Pancreas (tissue), 10 donors: ENCODE results near the gene SIL1. TPM values are rescaled to one million over a fixed set of nuclear protein-coding genes. Genes with fewer than 3 reads are reported as not detected.
"Not testable (repeated sequence)": the region's sequence is repeated elsewhere in the genome, so short reads cannot be mapped to it uniquely, and the experiment has no call there.

Source experiments
- ATAC-seq, 4 donors: fragments of 200-7000 bp; cut with Tn5 transposase; one replicate each; pipeline versions ENCODE4 v1.8.0 to v1.9.1; 2020; ENCODE audit warnings: mild to moderate bottlenecking in 4 of 4, moderate library complexity in 4 of 4
- DNase-seq, 6 donors: peaks; one replicate each; pipeline ENCODE4 v3.0.0-alpha.2; 2020
- FAIRE-seq: peaks from 2 replicates; lab custom pipeline; 2012; peaks lifted over from hg19 to GRCh38; lab: Jason Lieb, UNC
- H3K27ac ChIP-seq, 4 donors: fragments of 200-600 bp; sonication (generic); 1 replicate in 3 of 4; 2 replicates in 1 of 4; pipeline versions ENCODE4 v1.5.0 to v1.8.0; 2020
- H3K27me3 ChIP-seq, 4 donors: fragments of 200-600 bp; one replicate each; pipeline ENCODE4 v1.8.0; 2021
- H3K36me3 ChIP-seq, 3 donors: fragments of 200-600 bp; sonication (generic) in 1 of 3; one replicate each; pipeline versions ENCODE4 v1.5.0 to v1.8.0; 2020 to 2021
- H3K4me1 ChIP-seq, 3 donors: fragments of 200-600 bp; one replicate each; pipeline ENCODE4 v1.8.0; 2021
- H3K4me3 ChIP-seq, 4 donors: fragments of 200-600 bp; sonication (generic) in 2 of 4; one replicate each; pipeline versions ENCODE4 v1.5.0 to v1.8.0; 2020 to 2021
- H3K9me3 ChIP-seq, 4 donors: fragments of 200-600 bp; one replicate each; pipeline ENCODE4 v1.8.0; 2021
- WGBS, 2 donors: extraction: QIAGEN DNeasy Blood & Tissue Kit; methylation state at CpG; one replicate each; pipeline ENCODE4 v1.1.7; 2013; 5-methylcytosine and 5-hydroxymethylcytosine counted together
- intact Hi-C, 3 donors: fragments of 100-400 bp; cut with DNase I; formaldehyde crosslinking; loops; one replicate each; pipeline versions ENCODE4 v1.11.1 to v1.14.2; 2022
- polyA plus RNA-seq, 2 donors: library from polyadenylated mRNA; stranded (reverse); fragments of 200-250 nt; gene quantifications; one replicate each; pipeline ENCODE4 v1.2.3, GENCODE V29; 2013
- total RNA-seq, 6 donors: library from RNA; stranded (reverse); fragmentation: NEBNext Ultra II Directional in 4 of 6; extraction: Animal tissue kit (Norgen Biotek cat#: 25700) in 4 of 6; gene quantifications; one replicate each; pipeline versions ENCODE4 v1.2.1 to v1.2.4, GENCODE V29; 2021 to 2023
- TF ChIP-seq, protein P1 (sequence below), 4 donors: fragments of 200-600 bp; sonication (generic) in 3 of 4; IDR thresholded peaks; one replicate each; pipeline versions ENCODE4 v1.5.0 to v1.8.0; 2021; ENCODE audit warnings: antibody characterized with exemption in 4 of 4
- donor health status: healthy with polysubstance abuse.
- donor health status: DM: no; HTN: no; CAD: no; lungs with moderate emphysema.
- donor health status: DM: no; HTN: no; CAD: no.
- donor health status: control.
- donor health status: control.
- donor health status: Bipolar disorder and iron deficiency.
- donor health status: DM: yes; HTN: yes; CAD: no.
- donor health status: DM: no; HTN: no; CAD: no.
- donor health status: DM: no; HTN: no; CAD: no.
- donor health status: DM: yes; HTN: yes; CAD: no.

SIL1 gene
- total and polyA plus RNA-seq, 8 donors, result 38.6 to 119 (median 55.0) TPM

DNA sequence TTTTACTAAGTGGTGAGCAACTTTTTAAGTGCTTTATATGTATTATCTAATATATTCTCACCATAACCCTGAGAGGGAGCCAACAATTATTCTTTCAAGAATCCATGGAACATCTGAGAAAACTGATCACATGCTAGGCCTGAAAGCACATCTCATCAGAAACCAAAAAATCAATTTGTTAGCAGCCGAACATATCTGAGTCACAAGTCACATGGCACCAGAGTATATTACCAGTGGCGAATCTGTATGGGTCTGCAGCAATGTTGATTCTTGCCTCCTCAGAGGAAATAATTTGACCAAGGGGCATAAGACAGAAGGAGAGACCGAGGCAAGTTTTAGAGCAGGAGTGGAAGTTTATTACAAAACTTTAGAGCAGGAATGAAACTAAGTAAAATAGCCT, 25.3 kb upstream of the SIL1 start:
- H3K4me3 ChIP-seq, result no peak overlapping the region
- H3K27ac ChIP-seq, result no peak overlapping the region
- no peaks in the 10 kb centered on the region for H3K36me3 ChIP-seq
- no peak for DNase-seq
- no peak for FAIRE-seq
- TF ChIP-seq, protein P1, sequence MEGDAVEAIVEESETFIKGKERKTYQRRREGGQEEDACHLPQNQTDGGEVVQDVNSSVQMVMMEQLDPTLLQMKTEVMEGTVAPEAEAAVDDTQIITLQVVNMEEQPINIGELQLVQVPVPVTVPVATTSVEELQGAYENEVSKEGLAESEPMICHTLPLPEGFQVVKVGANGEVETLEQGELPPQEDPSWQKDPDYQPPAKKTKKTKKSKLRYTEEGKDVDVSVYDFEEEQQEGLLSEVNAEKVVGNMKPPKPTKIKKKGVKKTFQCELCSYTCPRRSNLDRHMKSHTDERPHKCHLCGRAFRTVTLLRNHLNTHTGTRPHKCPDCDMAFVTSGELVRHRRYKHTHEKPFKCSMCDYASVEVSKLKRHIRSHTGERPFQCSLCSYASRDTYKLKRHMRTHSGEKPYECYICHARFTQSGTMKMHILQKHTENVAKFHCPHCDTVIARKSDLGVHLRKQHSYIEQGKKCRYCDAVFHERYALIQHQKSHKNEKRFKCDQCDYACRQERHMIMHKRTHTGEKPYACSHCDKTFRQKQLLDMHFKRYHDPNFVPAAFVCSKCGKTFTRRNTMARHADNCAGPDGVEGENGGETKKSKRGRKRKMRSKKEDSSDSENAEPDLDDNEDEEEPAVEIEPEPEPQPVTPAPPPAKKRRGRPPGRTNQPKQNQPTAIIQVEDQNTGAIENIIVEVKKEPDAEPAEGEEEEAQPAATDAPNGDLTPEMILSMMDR (IDR thresholded peaks at IDR 0.05), result no peak
- H3K4me1 ChIP-seq, result no peaks in the 10 kb centered on the region
- 87 to 89% methylated on average over 3 of the region's 3 CpGs for WGBS, 2 donors
- H3K27me3 ChIP-seq, result no peaks in the 10 kb centered on the region
- ATAC-seq, result no peak
- H3K9me3 ChIP-seq, result no peaks in the 10 kb centered on the region
- intact Hi-C loops, result no loop called here

DNA sequence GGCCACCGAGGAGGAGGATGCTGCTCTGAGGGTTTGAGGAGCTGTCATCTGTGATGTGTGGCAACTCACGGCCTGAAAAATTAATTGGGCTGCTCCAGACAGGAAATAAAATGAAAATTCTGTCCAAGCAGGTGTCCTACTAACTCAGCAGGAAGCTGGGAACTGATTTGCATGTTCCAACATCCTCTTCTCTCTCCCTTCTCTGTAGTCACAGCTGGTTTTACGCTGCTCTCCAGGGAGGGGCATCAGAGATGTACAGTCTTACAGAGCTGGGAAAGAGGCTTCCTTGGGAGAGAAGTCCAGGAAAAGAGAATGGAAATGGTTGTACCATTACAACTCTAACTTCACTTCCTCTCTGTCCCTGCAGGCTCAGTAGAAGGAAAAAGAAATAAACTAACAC, 24.2 kb upstream of the SIL1 start:
- intact Hi-C loops, result no loop called here
- H3K4me3 ChIP-seq, result no peak overlapping the region
- H3K27me3 ChIP-seq, result no peaks in the 10 kb centered on the region
- ATAC-seq, result no peak
- DNase-seq, result no peak
- no peak overlapping the region for H3K27ac ChIP-seq
- WGBS, 2 donors, result 49 to 64% methylated on average over 3 of the region's 3 CpGs
- H3K9me3 ChIP-seq, result no peaks in the 10 kb centered on the region
- FAIRE-seq, result no peak
- TF ChIP-seq, protein P1 (IDR thresholded peaks at IDR 0.05), result no peak
- no peaks in the 10 kb centered on the region for H3K36me3 ChIP-seq
- no peaks in the 10 kb centered on the region for H3K4me1 ChIP-seq

DNA sequence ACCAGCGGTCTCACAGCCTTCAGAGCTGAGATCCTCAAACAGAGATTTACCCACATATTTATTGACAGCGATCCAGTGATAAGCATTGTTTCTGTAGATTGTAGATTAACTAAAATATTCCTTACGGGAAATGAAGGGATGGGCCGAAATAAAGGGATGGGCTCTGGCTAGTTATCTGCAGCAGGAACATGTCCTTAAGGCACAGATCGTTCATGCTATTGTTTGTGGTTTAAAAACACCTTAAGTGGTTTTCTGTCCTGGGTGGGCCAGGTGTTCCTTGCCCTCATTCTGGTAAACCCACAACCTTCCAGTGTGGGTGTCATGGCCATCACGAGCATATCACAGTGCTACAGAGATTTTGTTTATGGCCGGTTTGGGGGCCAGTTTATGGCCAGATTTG, 19.9 kb upstream of the SIL1 start:
- ATAC-seq, FAIRE-seq, H3K4me1 ChIP-seq, H3K27ac ChIP-seq, H3K9me3 ChIP-seq, intact Hi-C loops, H3K27me3 ChIP-seq, H3K36me3 ChIP-seq, DNase-seq, H3K4me3 ChIP-seq: not testable (repeated sequence)
- WGBS, 2 donors, result 89 to 94% methylated on average over 7 of the region's 7 CpGs

DNA sequence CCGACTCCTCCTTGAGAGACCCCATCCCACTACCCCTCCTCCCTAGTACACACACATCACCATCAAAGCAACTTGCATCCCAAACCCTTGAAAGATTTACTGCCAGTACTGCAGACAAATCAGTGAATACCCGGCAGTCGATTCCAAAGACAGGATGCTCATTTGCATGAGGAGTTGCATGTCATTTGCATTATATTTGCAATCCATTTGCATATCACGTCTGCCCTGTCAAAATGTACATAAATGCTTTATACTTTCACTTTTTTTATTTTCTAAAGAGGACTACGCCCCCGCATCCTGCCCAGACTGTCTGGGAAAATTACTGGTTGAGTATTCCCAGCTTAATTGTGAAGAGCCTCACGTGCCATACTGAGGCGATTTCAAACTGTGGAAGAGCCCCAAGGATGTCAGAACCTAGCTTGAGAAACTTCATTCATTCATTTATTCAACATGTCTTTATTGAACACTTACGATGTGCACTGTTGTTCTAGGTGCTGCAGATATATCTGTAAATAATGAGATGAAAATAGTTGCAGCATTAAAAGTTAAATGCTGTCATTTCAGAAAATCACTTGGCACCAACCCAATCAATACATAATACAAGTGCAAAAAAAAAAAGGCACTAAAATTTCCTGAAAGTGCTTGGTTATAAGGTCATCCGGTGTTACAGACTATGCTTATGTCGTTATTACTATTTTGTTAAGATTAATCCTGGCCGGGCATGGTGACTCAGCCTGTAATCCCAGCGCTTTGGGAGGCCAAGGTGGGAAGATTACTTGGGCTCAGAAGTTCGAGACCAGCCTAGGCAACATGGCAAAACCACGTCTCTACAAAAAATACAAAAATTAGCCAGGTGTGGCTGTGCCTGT, 17.2 kb upstream of the SIL1 start:
- no peak for FAIRE-seq

DNA sequence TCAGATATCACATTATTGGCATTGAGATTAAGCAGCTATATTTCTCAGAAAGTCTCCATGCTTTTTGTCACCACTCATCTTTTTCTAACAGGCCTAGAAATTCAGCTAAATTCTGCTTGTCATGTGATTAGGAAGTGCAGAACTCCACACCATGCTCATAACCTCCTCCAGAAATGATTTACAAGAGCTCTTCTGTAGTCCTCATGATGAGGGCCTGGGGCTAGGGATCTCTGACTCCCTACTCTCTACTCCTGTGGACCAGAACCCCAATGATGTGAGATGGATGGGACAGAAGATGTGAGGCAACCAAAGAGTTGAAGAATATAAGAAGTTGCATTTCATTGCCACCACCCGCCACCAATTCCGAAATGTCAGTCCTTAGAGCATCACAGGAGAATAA, 16.5 kb upstream of the SIL1 start:
- Histone ChIP-seq H3K4me3 (no peak overlapping the region), H3K27ac (no peak overlapping the region), H3K36me3 (no peaks in the 10 kb centered on the region), H3K4me1 (no peaks in the 10 kb centered on the region), H3K9me3 (no peaks in the 10 kb centered on the region), H3K27me3 (no peaks in the 10 kb centered on the region)
- no peak for FAIRE-seq
- WGBS, 2 donors, result 97 to 100% methylated on average over 2 of the region's 2 CpGs
- intact Hi-C loops, result no loop called here
- ATAC-seq, result no peak
- TF ChIP-seq, protein P1 (IDR thresholded peaks at IDR 0.05), result no peak
- no peak for DNase-seq

More for the DNA sequence above, 17.2 kb upstream of the SIL1 start:
- WGBS, 2 donors, result 72 to 74% methylated on average over 15 of the region's 15 CpGs
- Histone ChIP-seq H3K9me3 (no peaks in the 10 kb centered on the region), H3K4me3 (no peak overlapping the region), H3K4me1 (no peaks in the 10 kb centered on the region), H3K27ac (no peak overlapping the region), H3K27me3 (no peaks in the 10 kb centered on the region), H3K36me3 (no peaks in the 10 kb centered on the region)
- DNase-seq, result no peak
- ATAC-seq, result no peak
- intact Hi-C loops, result no loop called here
- TF ChIP-seq, protein P1 (IDR thresholded peaks at IDR 0.05), result no peak
